OCI-LY3 (cell line): Measurements from ENCODE around the gene SESN1.
"Not testable (repeated sequence)": the region's sequence is repeated elsewhere in the genome, so short reads cannot be mapped to it uniquely, and the experiment has no call there.

ENCODE experiments used
- H2AFZ ChIP-seq: fragments of 200-600, 300-600 bp; shearing (Covaris generic); 2 replicates; pipeline ENCODE4 v1.6.0; 2014; ENCODE audit warnings: antibody characterized with exemption, low read depth, low read length
- H3K27ac ChIP-seq: fragments of 200-600, 300-600 bp; sonication (generic); 2 replicates; pipeline ENCODE4 v1.5.1; 2014; ENCODE audit warnings: mild to moderate bottlenecking, low read length, moderate library complexity, mixed read lengths
- H3K27me3 ChIP-seq: fragments of 200-600, 300-600 bp; sonication (generic); 2 replicates; pipeline ENCODE4 v1.6.1; 2014; ENCODE audit warnings: low read depth, low read length, mixed read lengths
- H3K36me3 ChIP-seq: fragments of 200-600, 300-600 bp; sonication (generic); replicated peaks from 2 replicates; pipeline ENCODE3; 2014; ENCODE audit warnings: low read depth, low read length, mixed read lengths
- H3K4me1 ChIP-seq: fragments of 300-600, 200-600 bp; sonication (generic); 2 replicates; pipeline ENCODE4 v1.6.1; 2014; ENCODE audit warnings: low read length, mixed read lengths
- H3K4me2 ChIP-seq: fragments of 200-600, 300-600 bp; sonication (generic); 2 replicates; pipeline ENCODE4 v1.6.1; 2014; ENCODE audit warnings: low read length, mixed read lengths
- H3K4me3 ChIP-seq: fragments of 300-600, 200-600 bp; sonication (generic); 2 replicates; pipeline ENCODE4 v1.5.1; 2014; ENCODE audit warnings: antibody characterized with exemption, mild to moderate bottlenecking, low read length, moderate library complexity
- H3K79me2 ChIP-seq: fragments of 300-600, 200-600 bp; shearing (Covaris generic); 2 replicates; pipeline ENCODE4 v1.6.1; 2014; ENCODE audit warnings: mild to moderate bottlenecking, low read length, mixed read lengths
- H3K9ac ChIP-seq: fragments of 300-600, 200-600 bp; shearing (Covaris generic); 2 replicates; pipeline ENCODE4 v1.6.0; 2014; ENCODE audit warnings: mild to moderate bottlenecking, low read length, moderate library complexity
- H3K9me3 ChIP-seq: fragments of 200-600, 300-600 bp; shearing (Covaris generic); 2 replicates; pipeline ENCODE4 v1.6.1; 2014; ENCODE audit warnings: low read length, mixed read lengths; ENCODE audit not compliant: insufficient read depth
- H4K20me1 ChIP-seq: fragments of 200-600, 300-600 bp; sonication (generic); 2 replicates; pipeline ENCODE4 v1.6.1; 2016; ENCODE audit warnings: low read length, mixed read lengths; ENCODE audit not compliant: insufficient read depth
- CTCF ChIP-seq: fragments of 200-600, 300-600 bp; sonication (generic); IDR thresholded peaks from 2 replicates; pipeline ENCODE4 v1.5.1; 2014; ENCODE audit warnings: antibody characterized with exemption, low read length, low read depth
- EZH2phosphoT487 ChIP-seq: fragments of 200-600 bp; shearing (Covaris generic); IDR thresholded peaks from 2 replicates; pipeline ENCODE4 v1.6.1; 2018; ENCODE audit warnings: antibody characterized with exemption, mixed run types, low read depth

Gene SESN1

GRCh38 chr6:109094416-109095035 is at the start of gene SESN1:
TSS of gene SESN1 (minus strand) at chr6:109094846. CDS start at chr6:109094073, 773 bp downstream.
- no peaks in the 10 kb centered on the region for H3K9me3 ChIP-seq
- H3K4me3 ChIP-seq, result peak within 1 kb of the TSS; percentile 96
- no peaks in the 10 kb centered on the region for H3K79me2 ChIP-seq
- no peak for TF ChIP-seq CTCF
- TF ChIP-seq EZH2phosphoT487, result no peak
- peak within 1 kb of the TSS; percentile 92 for H2AFZ ChIP-seq
- peak within 1 kb of the TSS; percentile 97 for H3K9ac ChIP-seq
- H3K27ac ChIP-seq, result peak within 1 kb of the TSS; percentile 91
- no peaks in the 10 kb centered on the region for H3K36me3 ChIP-seq
- H3K4me2 ChIP-seq, result peak within 1 kb of the TSS; percentile 89
- H4K20me1 ChIP-seq, result no peaks in the 10 kb centered on the region
- H3K27me3 ChIP-seq, result no peaks in the 10 kb centered on the region
- H3K4me1 ChIP-seq, result peaks cover 15% of the 10 kb centered on the region

- Histone ChIP-seq H3K36me3 (no peaks in the 10 kb centered on the region), H3K79me2 (no peaks in the 10 kb centered on the region), H3K4me3 (no peak overlapping the region), H3K9ac (no peak overlapping the region), H3K27me3 (no peaks in the 10 kb centered on the region), H4K20me1 (no peaks in the 10 kb centered on the region), H3K9me3 (no peaks in the 10 kb centered on the region), H3K4me2 (no peak overlapping the region), H3K4me1 (no peaks in the 10 kb centered on the region), H3K27ac (no peak overlapping the region), H2AFZ (no peak overlapping the region)
- no peak for TF ChIP-seq CTCF
- TF ChIP-seq EZH2phosphoT487, result no peak
Measured at GRCh38 chr6:109143191-109143590, 48.5 kb upstream of the SESN1 start.

GRCh38 chr6:109142067-109142466 is 47.4 kb upstream of the SESN1 start:
- H3K27me3 ChIP-seq, H3K27ac ChIP-seq, H2AFZ ChIP-seq, H3K4me2 ChIP-seq, H3K9me3 ChIP-seq, H4K20me1 ChIP-seq, H3K4me3 ChIP-seq, H3K79me2 ChIP-seq, H3K9ac ChIP-seq, H3K4me1 ChIP-seq, H3K36me3 ChIP-seq: not testable (repeated sequence)

- no peak overlapping the region for H2AFZ ChIP-seq
- H3K27ac ChIP-seq, result no peak overlapping the region
- H3K4me2 ChIP-seq, result no peak overlapping the region
- no peaks in the 10 kb centered on the region for H4K20me1 ChIP-seq
- no peaks in the 10 kb centered on the region for H3K4me1 ChIP-seq
- TF ChIP-seq EZH2phosphoT487 (no peak), CTCF (no peak)
- no peaks in the 10 kb centered on the region for H3K9me3 ChIP-seq
- H3K36me3 ChIP-seq, result no peaks in the 10 kb centered on the region
- no peaks in the 10 kb centered on the region for H3K27me3 ChIP-seq
- H3K79me2 ChIP-seq, result no peaks in the 10 kb centered on the region
- H3K9ac ChIP-seq, result no peak overlapping the region
- H3K4me3 ChIP-seq, result no peak overlapping the region
Measured at GRCh38 chr6:109139109-109139508, 44.5 kb upstream of the SESN1 start.

- not testable (repeated sequence) for H3K4me1 ChIP-seq, H4K20me1 ChIP-seq, H3K79me2 ChIP-seq, H3K27ac ChIP-seq, H3K27me3 ChIP-seq, H3K9me3 ChIP-seq, H3K36me3 ChIP-seq, H3K4me3 ChIP-seq, H3K4me2 ChIP-seq, H2AFZ ChIP-seq, H3K9ac ChIP-seq
Measured at GRCh38 chr6:109136530-109136929, 41.9 kb upstream of the SESN1 start.

- H3K27ac ChIP-seq, H3K9ac ChIP-seq, H3K36me3 ChIP-seq, H3K9me3 ChIP-seq, H3K79me2 ChIP-seq, H3K4me3 ChIP-seq, H4K20me1 ChIP-seq, H2AFZ ChIP-seq, H3K4me2 ChIP-seq, H3K4me1 ChIP-seq, H3K27me3 ChIP-seq: not testable (repeated sequence)
Measured at GRCh38 chr6:109136039-109136438, 41.4 kb upstream of the SESN1 start.

- H3K9ac ChIP-seq, result not testable (repeated sequence)
Measured at GRCh38 chr6:109135600-109135999, 41.0 kb upstream of the SESN1 start.

More at GRCh38 chr6:109135600-109135999, 41.0 kb upstream of the SESN1 start:
- H2AFZ ChIP-seq, H3K4me3 ChIP-seq, H3K9me3 ChIP-seq, H3K79me2 ChIP-seq, H3K36me3 ChIP-seq, H3K4me2 ChIP-seq, H3K4me1 ChIP-seq, H3K27me3 ChIP-seq, H3K27ac ChIP-seq, H4K20me1 ChIP-seq: not testable (repeated sequence)
